Measurements from ENCODE around the gene DLGAP5.

- TF ChIP-seq, protein P1, sequence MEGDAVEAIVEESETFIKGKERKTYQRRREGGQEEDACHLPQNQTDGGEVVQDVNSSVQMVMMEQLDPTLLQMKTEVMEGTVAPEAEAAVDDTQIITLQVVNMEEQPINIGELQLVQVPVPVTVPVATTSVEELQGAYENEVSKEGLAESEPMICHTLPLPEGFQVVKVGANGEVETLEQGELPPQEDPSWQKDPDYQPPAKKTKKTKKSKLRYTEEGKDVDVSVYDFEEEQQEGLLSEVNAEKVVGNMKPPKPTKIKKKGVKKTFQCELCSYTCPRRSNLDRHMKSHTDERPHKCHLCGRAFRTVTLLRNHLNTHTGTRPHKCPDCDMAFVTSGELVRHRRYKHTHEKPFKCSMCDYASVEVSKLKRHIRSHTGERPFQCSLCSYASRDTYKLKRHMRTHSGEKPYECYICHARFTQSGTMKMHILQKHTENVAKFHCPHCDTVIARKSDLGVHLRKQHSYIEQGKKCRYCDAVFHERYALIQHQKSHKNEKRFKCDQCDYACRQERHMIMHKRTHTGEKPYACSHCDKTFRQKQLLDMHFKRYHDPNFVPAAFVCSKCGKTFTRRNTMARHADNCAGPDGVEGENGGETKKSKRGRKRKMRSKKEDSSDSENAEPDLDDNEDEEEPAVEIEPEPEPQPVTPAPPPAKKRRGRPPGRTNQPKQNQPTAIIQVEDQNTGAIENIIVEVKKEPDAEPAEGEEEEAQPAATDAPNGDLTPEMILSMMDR (IDR thresholded peaks at IDR 0.05), result no peak
- TF ChIP-seq POLR2A (IDR thresholded peaks at IDR 0.05), result no peak
Measured at GRCh38 chr14:55188686-55189295, 2.6 kb downstream of the DLGAP5 start.

Measured in prostate gland (tissue), 2 donors.